ENCODE results near the gene SOCS7. TPM values are rescaled to one million over a fixed set of nuclear protein-coding genes. Genes with fewer than 3 reads are reported as not detected.

The SOCS7 gene
- total RNA-seq, 1 donor from 2014 or later: 17.8 TPM

DNA sequence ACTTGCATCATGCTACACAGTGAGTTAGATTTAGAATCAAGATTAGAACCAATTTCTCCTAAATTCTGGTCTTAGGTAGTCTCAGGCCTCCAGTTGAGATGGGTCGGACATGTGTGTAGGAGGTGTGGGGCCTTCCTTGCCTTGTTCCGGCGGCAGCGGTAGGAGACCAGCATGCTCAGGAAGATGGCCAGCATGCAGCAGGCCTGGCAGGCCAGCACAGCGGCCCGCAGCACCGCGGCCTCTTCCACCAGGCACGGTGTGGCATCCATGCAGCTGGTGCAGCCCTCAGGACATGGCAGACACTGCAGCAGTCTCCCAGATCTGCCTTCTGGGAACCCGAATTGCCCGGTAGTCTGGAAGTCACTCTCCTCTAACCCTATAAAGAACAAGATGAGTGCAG, 14.8 kb upstream of the SOCS7 start:
- no peak overlapping the region for H3K4me2 ChIP-seq
- DNase-seq (ENCODE audit: low spot score): no peak
- TF ChIP-seq EZH2 (IDR thresholded peaks at IDR 0.05): no peak
- no peak for TF ChIP-seq EZH2phosphoT487 (IDR thresholded peaks at IDR 0.05)
- TF ChIP-seq, protein P1, sequence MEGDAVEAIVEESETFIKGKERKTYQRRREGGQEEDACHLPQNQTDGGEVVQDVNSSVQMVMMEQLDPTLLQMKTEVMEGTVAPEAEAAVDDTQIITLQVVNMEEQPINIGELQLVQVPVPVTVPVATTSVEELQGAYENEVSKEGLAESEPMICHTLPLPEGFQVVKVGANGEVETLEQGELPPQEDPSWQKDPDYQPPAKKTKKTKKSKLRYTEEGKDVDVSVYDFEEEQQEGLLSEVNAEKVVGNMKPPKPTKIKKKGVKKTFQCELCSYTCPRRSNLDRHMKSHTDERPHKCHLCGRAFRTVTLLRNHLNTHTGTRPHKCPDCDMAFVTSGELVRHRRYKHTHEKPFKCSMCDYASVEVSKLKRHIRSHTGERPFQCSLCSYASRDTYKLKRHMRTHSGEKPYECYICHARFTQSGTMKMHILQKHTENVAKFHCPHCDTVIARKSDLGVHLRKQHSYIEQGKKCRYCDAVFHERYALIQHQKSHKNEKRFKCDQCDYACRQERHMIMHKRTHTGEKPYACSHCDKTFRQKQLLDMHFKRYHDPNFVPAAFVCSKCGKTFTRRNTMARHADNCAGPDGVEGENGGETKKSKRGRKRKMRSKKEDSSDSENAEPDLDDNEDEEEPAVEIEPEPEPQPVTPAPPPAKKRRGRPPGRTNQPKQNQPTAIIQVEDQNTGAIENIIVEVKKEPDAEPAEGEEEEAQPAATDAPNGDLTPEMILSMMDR (IDR thresholded peaks at IDR 0.05): no peak
- H3K79me2 ChIP-seq (ENCODE audit: low read depth): no peaks in the 10 kb centered on the region
- H3K27ac ChIP-seq: no peak overlapping the region
- H3K4me3 Mint-ChIP-seq: no peak overlapping the region
- no peaks in the 10 kb centered on the region for H3K36me3 ChIP-seq
- no peaks in the 10 kb centered on the region for H4K20me1 ChIP-seq (ENCODE audit: low read depth)
- H3F3A ChIP-seq (ENCODE audit: low read depth): peaks cover 10% of the 10 kb centered on the region
- peaks cover 7% of the 10 kb centered on the region for H3K4me1 ChIP-seq
- peaks cover 8% of the 10 kb centered on the region for H3K27me3 Mint-ChIP-seq (ENCODE audit: insufficient read depth, low read depth)
- H3K4me3 ChIP-seq: no peak overlapping the region
- H3K27ac Mint-ChIP-seq: no peak overlapping the region
- H3K4me1 Mint-ChIP-seq: peaks cover 8% of the 10 kb centered on the region
- H3K9ac ChIP-seq: no peak overlapping the region
- no peaks in the 10 kb centered on the region for H3K36me3 Mint-ChIP-seq
- H3K9me3 Mint-ChIP-seq: no peaks in the 10 kb centered on the region
- no peaks in the 10 kb centered on the region for H3K27me3 ChIP-seq
- H3K9me3 ChIP-seq (ENCODE audit: low read depth): no peaks in the 10 kb centered on the region
- no peak overlapping the region for H2AFZ ChIP-seq (replicated peaks)

DNA sequence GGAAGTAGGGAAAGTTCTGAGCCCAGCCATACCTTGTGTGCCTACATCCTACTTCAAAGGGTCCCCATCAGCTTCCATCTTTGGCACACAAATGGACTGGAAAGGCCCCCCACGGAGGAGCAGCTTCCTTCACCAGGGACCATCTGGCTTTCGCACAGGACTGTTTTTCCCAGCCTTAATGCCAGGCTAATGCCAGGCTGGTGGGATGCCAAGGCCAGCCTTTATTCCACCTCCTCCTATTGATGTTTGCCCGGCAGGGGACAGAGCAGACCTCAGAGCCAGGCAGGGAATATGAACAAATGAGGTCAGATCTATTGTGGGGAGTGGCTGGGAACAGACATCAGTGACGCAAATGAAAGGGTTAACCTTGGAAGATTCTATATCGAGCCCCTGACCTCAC, 13.6 kb upstream of the SOCS7 start:
- H3K4me3 ChIP-seq: no peak overlapping the region
- no peak overlapping the region for H3K4me2 ChIP-seq
- H3K79me2 ChIP-seq (ENCODE audit: low read depth): no peaks in the 10 kb centered on the region
- Mint-ChIP-seq H3K36me3 (no peaks in the 10 kb centered on the region), H3K4me3 (no peak overlapping the region), H3K4me1 (peaks cover 15% of the 10 kb centered on the region), H3K27me3 (ENCODE audit: insufficient read depth, low read depth) (peaks cover 8% of the 10 kb centered on the region), H3K27ac (no peak overlapping the region), H3K9me3 (no peaks in the 10 kb centered on the region)
- no peaks in the 10 kb centered on the region for H3K36me3 ChIP-seq
- no peak overlapping the region for H3K9ac ChIP-seq
- no peaks in the 10 kb centered on the region for H3K27me3 ChIP-seq
- no peak overlapping the region for H3K27ac ChIP-seq
- H2AFZ ChIP-seq (replicated peaks): no peak overlapping the region
- peaks cover 7% of the 10 kb centered on the region for H3K4me1 ChIP-seq
- no peak for TF ChIP-seq EZH2 (IDR thresholded peaks at IDR 0.05)
- TF ChIP-seq, protein P1 (IDR thresholded peaks at IDR 0.05): no peak
- TF ChIP-seq EZH2phosphoT487 (IDR thresholded peaks at IDR 0.05): no peak
- H4K20me1 ChIP-seq (ENCODE audit: low read depth): no peaks in the 10 kb centered on the region
- H3K9me3 ChIP-seq (ENCODE audit: low read depth): no peaks in the 10 kb centered on the region
- peaks cover 10% of the 10 kb centered on the region for H3F3A ChIP-seq (ENCODE audit: low read depth)
- no peak for DNase-seq (ENCODE audit: low spot score)

DNA sequence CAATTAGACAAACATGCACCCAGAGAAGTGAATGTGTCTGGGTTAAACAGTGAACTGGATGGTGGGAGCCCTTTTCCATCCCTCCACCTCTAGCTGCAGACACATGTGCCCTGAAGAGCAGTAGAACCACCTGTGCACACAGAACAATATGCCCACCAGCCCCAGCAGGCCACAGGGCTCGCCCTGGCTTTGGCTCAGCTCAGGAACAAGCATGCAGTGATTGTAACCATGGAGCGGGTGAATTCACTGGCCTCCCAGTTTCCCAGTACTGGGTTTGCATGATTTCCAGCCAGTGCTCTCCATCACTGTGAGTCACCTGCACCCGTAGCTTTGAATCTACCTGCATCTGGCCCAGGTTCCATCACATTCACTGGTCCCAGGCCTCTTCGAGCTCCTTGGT, 13.1 kb upstream of the SOCS7 start:
- peaks cover 7% of the 10 kb centered on the region for H3K4me1 ChIP-seq
- H3K9me3 Mint-ChIP-seq: no peaks in the 10 kb centered on the region
- H3F3A ChIP-seq (ENCODE audit: low read depth): peaks cover 10% of the 10 kb centered on the region
- H3K27ac ChIP-seq: no peak overlapping the region
- no peak overlapping the region for H3K9ac ChIP-seq
- no peak overlapping the region for H3K4me2 ChIP-seq
- no peak overlapping the region for H3K4me3 ChIP-seq
- H3K36me3 ChIP-seq: no peaks in the 10 kb centered on the region
- peaks cover 15% of the 10 kb centered on the region for H3K4me1 Mint-ChIP-seq
- H3K27ac Mint-ChIP-seq: no peak overlapping the region
- no peak overlapping the region for H2AFZ ChIP-seq (replicated peaks)
- TF ChIP-seq EZH2 (IDR thresholded peaks at IDR 0.05): no peak
- TF ChIP-seq, protein P1 (IDR thresholded peaks at IDR 0.05): no peak
- no peak for TF ChIP-seq EZH2phosphoT487 (IDR thresholded peaks at IDR 0.05)
- H3K36me3 Mint-ChIP-seq: no peaks in the 10 kb centered on the region
- H3K4me3 Mint-ChIP-seq: no peak overlapping the region
- no peaks in the 10 kb centered on the region for H4K20me1 ChIP-seq (ENCODE audit: low read depth)
- H3K27me3 Mint-ChIP-seq (ENCODE audit: insufficient read depth, low read depth): peaks cover 8% of the 10 kb centered on the region
- no peaks in the 10 kb centered on the region for H3K27me3 ChIP-seq
- H3K9me3 ChIP-seq (ENCODE audit: low read depth): no peaks in the 10 kb centered on the region
- H3K79me2 ChIP-seq (ENCODE audit: low read depth): no peaks in the 10 kb centered on the region
- DNase-seq (ENCODE audit: low spot score): no peak

Data from neural progenitor cell (in vitro differentiated cells).